Epithelial cell of prostate (primary cell): ENCODE data around the gene GTF2A2.

ENCODE experiments used
- DNase-seq: peaks from one replicate; pipeline ENCODE4 v3.0.0-alpha.2; 2011; ENCODE audit warnings: low read depth, low spot score
- H3K27ac ChIP-seq: fragments of 450-650 bp; 2 replicates; pipeline ENCODE4 v1.5.1; 2017; ENCODE audit warnings: mild to moderate bottlenecking

The GTF2A2 gene

GRCh38 chr15:59609730-59610712, 47.3 kb downstream of the GTF2A2 start:
- no peak for DNase-seq

GRCh38 chr15:59605994-59606393, 51.3 kb downstream of the GTF2A2 start:
- no peak for DNase-seq
- H3K27ac ChIP-seq: no peak overlapping the region

More at GRCh38 chr15:59609730-59610712, 47.3 kb downstream of the GTF2A2 start:
- H3K27ac ChIP-seq: no peak overlapping the region

- no peak overlapping the region for H3K27ac ChIP-seq
- DNase-seq: no peak
Measured at GRCh38 chr15:59598461-59598860, 58.9 kb downstream of the GTF2A2 start.

GRCh38 chr15:59596640-59597039, 60.7 kb downstream of the GTF2A2 start:
- no peak for DNase-seq
- no peak overlapping the region for H3K27ac ChIP-seq

- H3K27ac ChIP-seq: peak overlapping the region; percentile 70
- no peak for DNase-seq
Measured at GRCh38 chr15:59595434-59595915, 61.8 kb downstream of the GTF2A2 start.

- no peak for DNase-seq
- peak overlapping the region; percentile 70 for H3K27ac ChIP-seq
Measured at GRCh38 chr15:59594991-59595390, 62.3 kb downstream of the GTF2A2 start.

- DNase-seq: peak; percentile 70
- H3K27ac ChIP-seq: peak overlapping the region; percentile 70
Measured at GRCh38 chr15:59594493-59594942, 62.8 kb downstream of the GTF2A2 start.

- peak overlapping the region; percentile 58 for H3K27ac ChIP-seq
- DNase-seq: no peak
Measured at GRCh38 chr15:59591356-59591755, 66.0 kb downstream of the GTF2A2 start.

- no peak for DNase-seq
- H3K27ac ChIP-seq: no peak overlapping the region
Measured at GRCh38 chr15:59590027-59590426, 67.3 kb downstream of the GTF2A2 start.
